Subcutaneous abdominal adipose tissue (tissue), 5 donors: ENCODE results near the gene HMGCL.
A peak's percentile ranks its signal among the peaks of the same experiment; 100 is the strongest.

Source experiments
- H3K27ac ChIP-seq: one replicate; pipeline ENCODE4 v1.7.0; 2013; ENCODE audit warnings: low read depth, mild to moderate bottlenecking, inconsistent platforms, low read length, moderate library complexity
- H3K27me3 ChIP-seq, 5 donors: one replicate each; pipeline ENCODE4 v1.7.0; 2013; ENCODE audit warnings: low read length in 5 of 5, inconsistent platforms in 1 of 5; ENCODE audit not compliant: control insufficient read depth in 5 of 5, insufficient read depth in 4 of 5
- H3K36me3 ChIP-seq, 5 donors: one replicate each; pipeline ENCODE4 v1.7.0; 2013; ENCODE audit warnings: low read length in 5 of 5; ENCODE audit not compliant: control insufficient read depth in 5 of 5, insufficient read depth in 5 of 5
- H3K4me1 ChIP-seq, 5 donors: one replicate each; pipeline ENCODE4 v1.7.0; 2013; ENCODE audit warnings: low read length in 5 of 5, mild to moderate bottlenecking in 3 of 5, moderate library complexity in 1 of 5; ENCODE audit not compliant: control insufficient read depth in 5 of 5, insufficient read depth in 5 of 5
- H3K4me3 ChIP-seq, 5 donors: one replicate each; pipeline ENCODE4 v1.7.0; 2013; ENCODE audit warnings: low read length in 5 of 5, low read depth in 1 of 5
- H3K9ac ChIP-seq, 5 donors: one replicate each; pipeline ENCODE4 v1.7.0; 2013; ENCODE audit warnings: low read length in 5 of 5, mild to moderate bottlenecking in 4 of 5, moderate library complexity in 3 of 5
- H3K9me3 ChIP-seq, 5 donors: one replicate each; pipeline ENCODE4 v1.7.0; 2013; ENCODE audit warnings: low read length in 5 of 5; ENCODE audit not compliant: control insufficient read depth in 5 of 5
- donor health status: healthy.
- donor health status: healthy.
- donor health status: healthy.
- donor health status: healthy.
- donor health status: healthy.

HMGCL gene

DNA sequence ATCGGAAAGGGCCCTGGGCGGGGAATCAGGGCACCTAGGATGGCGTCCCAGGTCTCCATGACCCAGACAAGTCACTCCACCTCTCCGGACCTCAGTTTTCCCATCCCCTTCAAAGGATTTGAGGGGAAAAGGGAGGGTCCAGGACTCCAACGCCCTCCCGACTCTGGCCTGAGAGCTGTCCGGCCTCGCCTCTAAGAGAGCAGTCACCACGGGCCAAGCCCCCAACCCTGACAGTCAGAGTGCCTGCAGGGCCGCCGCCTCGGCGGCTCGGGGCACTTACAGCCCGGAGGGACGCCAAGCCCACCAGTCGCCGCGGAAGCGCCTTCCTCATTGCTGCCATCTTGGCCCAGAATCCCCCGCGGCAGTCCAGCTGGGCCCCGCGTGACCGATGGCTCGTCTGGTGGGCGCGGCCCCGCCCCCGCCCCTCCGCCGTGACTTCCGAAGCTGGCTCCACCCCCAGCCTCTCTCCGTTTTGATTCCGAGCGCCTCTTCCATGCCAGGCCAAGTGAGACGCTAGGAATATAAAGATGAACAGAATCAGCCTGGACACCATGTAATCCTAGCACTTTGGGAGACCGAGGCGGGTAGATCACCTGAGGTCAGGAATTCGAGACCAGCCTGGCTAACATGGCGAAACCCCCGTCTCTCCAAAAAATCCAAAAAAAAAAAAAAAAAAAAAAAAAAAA, at the start of gene HMGCL:
TSS of gene HMGCL (minus strand) at position 354 of the 686 bp plus-strand sequence. CDS start at position 340, 14 bp downstream.
- Histone ChIP-seq H3K27ac (peak within 1 kb of the TSS; percentile 92), H3K36me3 (no peaks in the 10 kb centered on the region), H3K4me3 (peak within 1 kb of the TSS; percentile 95 to 100 (median 98)), H3K4me1 (peaks cover 6 to 17% (median 13%) of the 10 kb centered on the region in 5 donors), H3K27me3 (no peaks in the 10 kb centered on the region), H3K9me3 (no peaks in the 10 kb centered on the region), H3K9ac (peak within 1 kb of the TSS; percentile 98 to 100 (median 99))

DNA sequence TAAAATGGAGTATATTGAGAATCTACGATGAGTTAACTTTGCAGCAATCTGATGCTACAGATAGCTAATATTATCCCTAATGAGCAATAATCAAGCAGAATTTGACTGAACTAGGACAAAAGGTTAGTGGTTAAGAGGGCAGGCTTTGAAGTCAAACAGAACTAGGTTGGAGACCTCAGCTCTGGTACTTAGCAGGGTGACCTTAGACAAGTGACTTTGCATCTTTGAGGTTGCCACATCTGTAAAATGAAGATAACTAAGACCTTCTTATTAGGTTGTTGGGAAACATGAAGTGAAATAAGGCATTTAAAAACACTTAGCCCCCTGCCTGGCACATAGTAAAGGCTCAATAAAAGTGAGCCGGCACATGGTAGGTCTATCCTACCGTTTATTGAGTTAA, 47.2 kb upstream of the HMGCL start:
- Histone ChIP-seq H3K4me3 (no peak overlapping the region), H3K9ac (no peak overlapping the region), H3K4me1 (peaks cover 4 to 20% (median 15%) of the 10 kb centered on the region in 5 donors), H3K27ac (no peak overlapping the region), H3K9me3 (no peaks in the 10 kb centered on the region), H3K36me3 (no peaks in the 10 kb centered on the region), H3K27me3 (peaks cover 0 to 3% (median 0%) of the 10 kb centered on the region in 5 donors)

DNA sequence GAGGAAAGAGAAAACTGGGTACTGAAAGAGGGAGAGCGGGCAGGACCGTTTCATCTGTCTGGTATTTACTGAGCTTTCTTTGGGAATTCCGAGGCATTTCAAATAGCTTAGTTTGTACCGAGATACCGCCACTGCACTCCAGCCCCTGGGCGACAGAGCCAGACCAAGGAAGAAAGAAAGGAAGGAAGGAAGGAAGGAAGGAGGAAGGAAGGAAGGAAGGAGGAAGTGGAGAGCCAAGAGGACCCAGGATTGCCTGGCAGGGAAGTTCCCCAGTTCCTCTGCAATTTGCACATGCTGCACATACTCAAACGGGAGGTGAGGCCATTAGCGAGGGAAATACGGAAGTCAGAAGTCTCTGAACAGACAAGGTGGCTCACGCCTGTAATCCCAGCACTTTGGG, 43.8 kb upstream of the HMGCL start:
- H3K4me1 ChIP-seq: peaks cover 7 to 42% (median 29%) of the 10 kb centered on the region in 5 donors
- H3K27me3 ChIP-seq: no peaks in the 10 kb centered on the region
- peak overlapping the region; percentile 86 to 94 (median 88) for H3K4me3 ChIP-seq
- peak overlapping the region; percentile 60 for H3K27ac ChIP-seq
- H3K9ac ChIP-seq: peak overlapping the region in 4 of 5 donors; percentile 62 to 87 (median 74)
- no peaks in the 10 kb centered on the region for H3K9me3 ChIP-seq
- peaks cover 0 to 9% (median 4%) of the 10 kb centered on the region in 5 donors for H3K36me3 ChIP-seq

DNA sequence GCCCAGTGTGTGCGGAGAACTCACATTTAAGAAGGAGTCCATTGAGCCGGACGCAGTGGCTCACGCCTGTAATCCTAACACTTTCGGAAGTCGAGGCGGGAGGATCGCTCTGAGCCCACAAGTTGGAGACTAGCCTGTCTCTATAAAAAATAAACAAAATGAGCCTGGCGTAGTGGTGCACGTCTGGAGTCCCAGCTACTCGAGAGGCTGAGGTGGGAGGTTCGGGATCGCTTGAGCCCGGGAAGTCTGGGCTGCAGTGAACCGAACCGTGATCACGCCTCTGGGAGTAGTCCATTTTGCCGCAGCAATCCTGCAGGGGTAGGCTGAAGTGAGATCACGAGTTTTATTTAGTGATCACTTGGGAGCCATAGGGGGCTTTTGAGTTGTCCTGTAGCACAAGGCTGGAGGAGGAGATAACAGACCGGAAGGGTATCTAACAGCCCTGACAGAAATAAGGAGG, 43.4 kb upstream of the HMGCL start:
- H3K9ac ChIP-seq: peak overlapping the region; percentile 62 to 87 (median 77)
- peak overlapping the region; percentile 86 to 94 (median 88) for H3K4me3 ChIP-seq
- peaks cover 7 to 42% (median 29%) of the 10 kb centered on the region in 5 donors for H3K4me1 ChIP-seq
- H3K36me3 ChIP-seq: peaks cover 0 to 9% (median 4%) of the 10 kb centered on the region in 5 donors
- H3K9me3 ChIP-seq: no peaks in the 10 kb centered on the region
- no peaks in the 10 kb centered on the region for H3K27me3 ChIP-seq
- H3K27ac ChIP-seq: peak overlapping the region; percentile 60

DNA sequence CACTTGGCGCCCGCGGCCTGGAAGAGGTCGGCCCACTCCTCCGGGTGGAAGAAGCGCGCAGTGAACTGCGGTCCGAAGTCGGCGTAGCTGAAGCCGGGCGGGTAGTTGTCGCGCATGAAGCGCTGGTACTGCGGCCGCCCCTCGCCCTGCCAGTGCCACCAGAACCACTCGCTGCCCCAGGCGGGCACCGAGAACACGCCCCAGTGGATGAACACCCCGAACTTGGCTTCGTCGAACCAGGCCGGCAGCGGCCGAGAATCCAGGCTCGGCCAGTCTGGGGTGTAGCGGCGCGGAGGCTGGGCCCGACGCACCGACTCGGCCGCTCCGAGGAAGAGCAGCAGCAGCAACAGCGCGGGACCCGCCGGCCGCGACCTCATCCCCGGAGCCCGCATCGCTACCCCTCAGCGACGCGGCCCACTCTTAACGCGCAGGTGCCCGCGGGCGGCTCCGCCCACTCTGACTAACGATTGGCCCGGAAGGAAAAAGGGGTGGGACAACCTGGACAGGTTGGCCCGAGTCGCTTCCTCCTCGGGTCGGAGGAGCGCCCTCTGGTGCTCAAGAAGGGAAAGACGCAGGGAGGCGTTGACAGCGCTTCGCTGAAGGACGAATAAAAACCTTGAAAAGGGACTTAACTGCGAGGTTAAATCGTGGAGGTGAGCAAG, 42.8 kb upstream of the HMGCL start, which contains the start of gene FUCA1:
TSS of gene FUCA1 (minus strand) at position 396 of the 662 bp plus-strand sequence. CDS start at position 392, 4 bp downstream.
- H3K9ac ChIP-seq: peak within 1 kb of the TSS; percentile 71 to 87 (median 77)
- no peaks in the 10 kb centered on the region for H3K9me3 ChIP-seq
- H3K4me3 ChIP-seq: peak within 1 kb of the TSS; percentile 86 to 94 (median 88)
- peak within 1 kb of the TSS; percentile 60 for H3K27ac ChIP-seq
- H3K4me1 ChIP-seq: peaks cover 7 to 42% (median 29%) of the 10 kb centered on the region in 5 donors
- H3K36me3 ChIP-seq: peaks cover 0 to 11% (median 6%) of the 10 kb centered on the region in 5 donors
- H3K27me3 ChIP-seq: no peaks in the 10 kb centered on the region

DNA sequence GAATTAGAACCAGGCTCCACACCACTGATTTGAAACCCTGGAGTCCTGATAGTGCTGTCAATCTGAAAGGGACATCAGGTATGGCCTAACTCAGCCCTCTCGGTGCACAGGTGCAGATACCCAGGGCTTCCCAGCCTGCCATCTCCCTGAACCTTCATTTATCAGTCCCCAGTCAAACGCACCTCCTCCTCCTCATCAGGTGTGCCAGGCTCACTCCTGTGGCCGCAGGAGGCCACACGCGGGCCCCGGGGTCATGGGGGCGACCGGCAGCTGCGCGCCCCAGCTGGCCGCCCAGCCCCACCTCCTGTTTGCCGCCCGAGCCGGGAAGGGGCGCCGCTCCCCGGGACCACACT, 42.3 kb upstream of the HMGCL start:
- Histone ChIP-seq H3K9ac (peak overlapping the region in 4 of 5 donors; percentile 67 to 87 (median 78)), H3K4me3 (peak overlapping the region; percentile 74 to 92 (median 86)), H3K27ac (no peak overlapping the region), H3K27me3 (no peaks in the 10 kb centered on the region), H3K9me3 (no peaks in the 10 kb centered on the region), H3K4me1 (peaks cover 7 to 42% (median 29%) of the 10 kb centered on the region in 5 donors), H3K36me3 (peaks cover 0 to 16% (median 11%) of the 10 kb centered on the region in 5 donors)

DNA sequence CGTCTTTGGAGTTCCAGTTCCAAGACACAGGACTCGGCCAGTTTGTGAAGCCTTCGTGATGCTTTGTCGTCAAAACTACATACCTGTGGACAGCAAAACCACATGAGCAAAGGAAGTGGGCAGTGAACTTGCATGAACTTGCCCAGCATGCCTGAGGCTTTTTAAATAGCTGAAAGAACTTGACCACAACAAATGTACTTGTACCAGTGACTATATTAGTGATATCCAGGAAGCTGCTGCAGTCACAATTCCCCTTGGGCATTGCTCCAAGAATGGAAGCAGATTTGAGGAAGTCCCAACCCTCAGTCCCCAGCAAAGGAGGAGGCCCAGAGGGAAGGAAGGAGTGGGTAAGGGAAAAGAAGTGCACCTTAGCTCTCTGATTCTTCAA, 40.3 kb upstream of the HMGCL start:
- Histone ChIP-seq H3K27me3 (no peaks in the 10 kb centered on the region), H3K4me3 (no peak overlapping the region), H3K27ac (no peak overlapping the region)

DNA sequence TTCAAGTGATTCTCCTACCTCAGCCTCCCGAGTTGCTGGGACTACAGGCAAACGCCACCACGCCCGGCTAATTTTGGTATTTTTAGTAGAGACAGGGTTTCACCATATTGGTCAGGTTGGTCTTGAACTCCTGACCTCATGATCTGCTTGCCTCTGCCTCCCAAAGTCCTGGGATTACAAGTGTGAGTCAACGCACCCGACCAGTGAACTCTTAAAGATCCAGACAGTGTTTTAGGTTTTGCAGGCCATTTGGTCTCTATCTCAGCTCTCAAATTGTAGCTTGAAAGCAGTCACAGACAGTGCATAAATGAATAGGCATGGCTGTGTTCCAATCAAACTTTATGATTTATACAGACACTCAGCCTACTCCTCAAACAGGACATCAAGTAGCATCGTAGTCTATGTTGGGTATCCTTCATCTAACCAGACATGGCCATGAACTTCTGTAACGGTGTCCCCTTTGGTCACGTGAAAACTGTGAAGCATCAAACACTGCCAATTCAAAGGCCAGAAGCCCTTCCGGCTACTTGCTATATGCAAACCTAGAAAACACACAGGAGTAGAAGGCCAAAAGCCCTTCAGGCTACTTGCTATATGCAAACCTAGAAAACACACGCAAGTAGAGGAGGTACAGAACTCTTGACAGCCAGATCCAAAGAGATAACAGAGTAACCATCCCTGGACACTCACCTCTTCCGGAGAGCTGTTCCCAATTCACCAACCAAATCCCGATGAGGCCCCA, 39.7 kb upstream of the HMGCL start:
- H3K36me3 ChIP-seq: peaks cover 6 to 32% (median 15%) of the 10 kb centered on the region in 5 donors
- no peaks in the 10 kb centered on the region for H3K9me3 ChIP-seq
- H3K27ac ChIP-seq: no peak overlapping the region
- no peak overlapping the region for H3K9ac ChIP-seq
- H3K4me1 ChIP-seq: peaks cover 7 to 42% (median 29%) of the 10 kb centered on the region in 5 donors
- H3K27me3 ChIP-seq: no peaks in the 10 kb centered on the region
- H3K4me3 ChIP-seq: no peak overlapping the region

More for the DNA sequence above, 40.3 kb upstream of the HMGCL start:
- Histone ChIP-seq H3K4me1 (peaks cover 7 to 42% (median 29%) of the 10 kb centered on the region in 5 donors), H3K36me3 (peaks cover 6 to 31% (median 15%) of the 10 kb centered on the region in 5 donors), H3K9me3 (no peaks in the 10 kb centered on the region), H3K9ac (no peak overlapping the region)

DNA sequence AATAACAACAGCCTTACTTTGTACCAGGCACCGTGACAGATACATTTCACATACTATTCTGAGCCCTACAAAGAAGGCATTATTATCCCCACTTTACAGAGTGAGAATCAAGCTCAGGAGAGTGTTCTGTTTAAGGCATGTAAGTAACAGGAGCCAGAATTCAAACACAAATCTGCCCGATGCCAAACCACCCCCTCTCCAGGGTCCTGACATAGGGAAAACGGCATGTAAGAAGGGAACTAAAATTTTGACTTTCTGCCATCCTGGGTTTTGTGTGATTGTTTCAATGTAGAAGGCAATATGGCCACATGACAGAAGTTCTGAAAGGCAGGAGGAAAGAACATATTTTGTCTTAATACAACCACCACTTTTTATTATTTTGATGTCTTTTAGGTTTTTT, 37.4 kb upstream of the HMGCL start:
- peaks cover 14 to 53% (median 28%) of the 10 kb centered on the region in 5 donors for H3K36me3 ChIP-seq
- H3K4me1 ChIP-seq: peaks cover 4 to 24% (median 17%) of the 10 kb centered on the region in 5 donors
- no peak overlapping the region for H3K4me3 ChIP-seq
- H3K27ac ChIP-seq: no peak overlapping the region
- H3K27me3 ChIP-seq: no peaks in the 10 kb centered on the region
- no peak overlapping the region for H3K9ac ChIP-seq
- no peaks in the 10 kb centered on the region for H3K9me3 ChIP-seq
